Left lung (tissue), 10 donors: ENCODE measurements around the gene ANTXR1. TPM values are rescaled to one million over a fixed set of nuclear protein-coding genes. Genes with fewer than 3 reads are reported as not detected.

Experiments
- ATAC-seq: fragments of 200-7000 bp; cut with Tn5 transposase; one replicate; pipeline ENCODE4 v1.9.1; 2020; ENCODE audit warnings: moderate library complexity
- DNase-seq, 4 donors: peaks; one replicate each; pipeline ENCODE4 v3.0.0-alpha.2; 2013 to 2020
- H3K27ac ChIP-seq, 2 donors: fragments of 200-600 bp; sonication (generic) in 1 of 2; one replicate each; pipeline versions ENCODE4 v1.5.0 to v1.8.0; 2020 to 2021
- H3K27me3 ChIP-seq, 2 donors: fragments of 200-600 bp; sonication (generic) in 1 of 2; one replicate each; pipeline versions ENCODE4 v1.5.0 to v1.8.0; 2020 to 2021
- H3K36me3 ChIP-seq, 2 donors: fragments of 200-600 bp; sonication (generic) in 1 of 2; one replicate each; pipeline versions ENCODE4 v1.5.0 to v1.8.0; 2020 to 2021
- H3K4me1 ChIP-seq, 2 donors: fragments of 200-600 bp; one replicate each; pipeline ENCODE4 v1.8.0; 2021
- H3K4me3 ChIP-seq, 2 donors: fragments of 200-600 bp; sonication (generic) in 1 of 2; one replicate each; pipeline versions ENCODE4 v1.5.0 to v1.8.0; 2020 to 2021; ENCODE audit warnings: mild to moderate bottlenecking in 1 of 2
- H3K9me3 ChIP-seq, 2 donors: fragments of 200-600 bp; sonication (generic) in 1 of 2; one replicate each; pipeline versions ENCODE4 v1.5.0 to v1.8.0; 2020 to 2021
- intact Hi-C, 2 donors: fragments of 100-400 bp; cut with DNase I; formaldehyde crosslinking; loops; one replicate each; pipeline versions ENCODE4 v1.11.2 to v1.14.2; 2022
- polyA plus RNA-seq, 6 donors: library from polyadenylated mRNA; unstranded; fragments of 120-200 nt; gene quantifications; one replicate each; pipeline ENCODE4 v1.2.1, GENCODE V29; 2013; ENCODE audit not compliant: insufficient read length in 6 of 6
- total RNA-seq, 2 donors: library from RNA; stranded (reverse); fragmentation: NEBNext Ultra II Directional; extraction: Animal tissue kit (Norgen Biotek cat#: 25700); gene quantifications; one replicate each; pipeline ENCODE4 v1.2.1, GENCODE V29; 2021
- TF ChIP-seq, protein P1 (sequence below), 2 donors: fragments of 200-600 bp; sonication (generic) in 1 of 2; IDR thresholded peaks; one replicate each; pipeline versions ENCODE4 v1.5.0 to v1.8.0; 2021; ENCODE audit warnings: antibody characterized with exemption in 2 of 2
- donor health status: DM: no; HTN: yes; CAD: no.
- donor health status: DM: no; HTN: no; CAD: no.

ANTXR1 gene
- total and polyA plus RNA-seq, 8 donors: 70.2 to 115 (median 87.3) TPM

DNA sequence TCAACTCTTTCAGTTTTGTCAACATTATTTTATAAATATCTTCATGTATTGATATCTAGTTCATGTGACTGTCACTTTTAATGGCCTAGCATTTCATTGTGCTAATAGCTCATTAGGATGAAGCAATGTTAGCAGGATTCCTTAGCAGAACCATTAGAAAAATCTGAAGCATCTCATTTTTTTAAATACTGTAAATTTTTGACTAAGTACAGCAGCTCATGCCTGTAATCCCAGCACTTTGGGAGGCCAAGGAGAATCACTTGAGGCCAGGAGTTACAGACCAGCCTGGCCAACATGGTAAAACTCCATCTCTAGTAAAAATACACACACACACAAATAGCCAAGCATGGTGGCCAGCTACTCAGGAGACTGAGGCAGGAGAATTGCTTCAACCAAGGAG, 15.6 kb upstream of the ANTXR1 start:
- Histone ChIP-seq H3K9me3 (peaks cover 0 to 14% of the 10 kb centered on the region in 2 donors), H3K36me3 (no peaks in the 10 kb centered on the region), H3K27ac (no peak overlapping the region), H3K4me3 (no peak overlapping the region), H3K4me1 (no peaks in the 10 kb centered on the region), H3K27me3 (no peaks in the 10 kb centered on the region)
- ATAC-seq (no peak), DNase-seq (no peak)
- intact Hi-C loops: no loop called here
- TF ChIP-seq, protein P1, sequence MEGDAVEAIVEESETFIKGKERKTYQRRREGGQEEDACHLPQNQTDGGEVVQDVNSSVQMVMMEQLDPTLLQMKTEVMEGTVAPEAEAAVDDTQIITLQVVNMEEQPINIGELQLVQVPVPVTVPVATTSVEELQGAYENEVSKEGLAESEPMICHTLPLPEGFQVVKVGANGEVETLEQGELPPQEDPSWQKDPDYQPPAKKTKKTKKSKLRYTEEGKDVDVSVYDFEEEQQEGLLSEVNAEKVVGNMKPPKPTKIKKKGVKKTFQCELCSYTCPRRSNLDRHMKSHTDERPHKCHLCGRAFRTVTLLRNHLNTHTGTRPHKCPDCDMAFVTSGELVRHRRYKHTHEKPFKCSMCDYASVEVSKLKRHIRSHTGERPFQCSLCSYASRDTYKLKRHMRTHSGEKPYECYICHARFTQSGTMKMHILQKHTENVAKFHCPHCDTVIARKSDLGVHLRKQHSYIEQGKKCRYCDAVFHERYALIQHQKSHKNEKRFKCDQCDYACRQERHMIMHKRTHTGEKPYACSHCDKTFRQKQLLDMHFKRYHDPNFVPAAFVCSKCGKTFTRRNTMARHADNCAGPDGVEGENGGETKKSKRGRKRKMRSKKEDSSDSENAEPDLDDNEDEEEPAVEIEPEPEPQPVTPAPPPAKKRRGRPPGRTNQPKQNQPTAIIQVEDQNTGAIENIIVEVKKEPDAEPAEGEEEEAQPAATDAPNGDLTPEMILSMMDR (IDR thresholded peaks at IDR 0.05): no peak

DNA sequence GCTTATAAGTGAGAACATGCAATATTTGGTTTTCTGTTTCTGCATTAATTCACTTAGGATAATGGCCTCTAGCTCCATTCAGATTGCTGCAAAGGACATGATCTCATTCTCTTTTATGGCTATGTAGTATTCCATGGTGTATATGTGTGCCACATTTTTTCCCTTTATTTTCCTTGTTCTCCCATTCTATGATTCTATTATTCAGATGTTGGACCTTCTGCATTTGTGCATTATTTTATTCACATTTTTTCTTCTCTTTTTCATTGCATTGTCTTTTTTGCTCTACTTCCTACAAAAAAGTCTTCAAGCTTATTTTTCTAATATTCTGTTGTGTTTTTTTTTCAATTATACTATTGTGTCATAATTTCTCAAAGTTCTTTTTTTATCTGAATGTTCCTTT, 11.1 kb upstream of the ANTXR1 start:
- intact Hi-C loops: no loop called here

DNA sequence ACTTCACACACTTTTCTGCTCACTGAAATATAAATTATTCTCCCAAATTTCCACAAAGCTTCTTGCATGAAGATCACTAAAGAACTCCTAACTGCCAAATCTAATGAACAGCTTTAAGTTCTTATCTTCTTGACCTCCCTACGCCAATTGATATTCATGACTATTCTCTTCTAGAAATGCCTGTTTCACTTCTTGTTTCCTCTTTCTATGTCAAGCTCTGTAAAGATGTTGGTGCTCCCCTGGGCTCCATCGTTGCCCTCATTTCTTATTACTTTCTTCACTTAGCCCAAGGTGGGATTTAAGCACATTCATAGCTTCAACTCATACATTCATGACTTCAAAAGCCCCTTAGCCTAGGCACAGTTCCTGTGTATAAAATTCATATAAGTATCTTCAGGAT, 9.2 kb upstream of the ANTXR1 start:
- intact Hi-C loops: no loop called here
- no peak for DNase-seq
- Histone ChIP-seq H3K27ac (no peak overlapping the region), H3K36me3 (no peaks in the 10 kb centered on the region), H3K27me3 (no peaks in the 10 kb centered on the region), H3K4me3 (no peak overlapping the region), H3K4me1 (no peaks in the 10 kb centered on the region), H3K9me3 (peaks cover 0 to 14% of the 10 kb centered on the region in 2 donors)
- TF ChIP-seq, protein P1 (IDR thresholded peaks at IDR 0.05): no peak
- no peak for ATAC-seq

More for the DNA sequence above, 11.1 kb upstream of the ANTXR1 start:
- Histone ChIP-seq H3K4me3 (no peak overlapping the region), H3K36me3 (no peaks in the 10 kb centered on the region), H3K27ac (no peak overlapping the region), H3K4me1 (no peaks in the 10 kb centered on the region), H3K9me3 (peaks cover 0 to 14% of the 10 kb centered on the region in 2 donors), H3K27me3 (no peaks in the 10 kb centered on the region)
- no peak for ATAC-seq
- no peak for DNase-seq
- TF ChIP-seq, protein P1 (IDR thresholded peaks at IDR 0.05): no peak

DNA sequence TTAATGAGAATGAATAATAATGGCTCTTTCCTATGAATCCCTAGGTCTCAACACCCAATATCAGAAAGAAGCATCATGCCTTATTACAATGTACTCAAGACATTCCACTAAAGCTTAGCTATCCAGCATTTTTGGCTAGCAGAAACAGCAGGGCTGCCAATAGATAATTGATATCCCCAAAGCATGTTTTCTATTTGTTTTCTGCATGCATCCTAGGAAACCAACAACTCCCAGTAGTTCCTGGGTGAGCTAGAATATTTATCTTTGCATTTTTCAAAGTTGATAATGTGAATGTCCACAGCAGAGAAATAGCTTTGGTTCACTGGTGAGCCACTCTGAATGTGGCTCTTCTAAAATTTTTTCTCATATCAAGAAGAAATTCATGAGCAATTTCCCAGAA, 5.8 kb upstream of the ANTXR1 start:
- ATAC-seq: no peak

DNA sequence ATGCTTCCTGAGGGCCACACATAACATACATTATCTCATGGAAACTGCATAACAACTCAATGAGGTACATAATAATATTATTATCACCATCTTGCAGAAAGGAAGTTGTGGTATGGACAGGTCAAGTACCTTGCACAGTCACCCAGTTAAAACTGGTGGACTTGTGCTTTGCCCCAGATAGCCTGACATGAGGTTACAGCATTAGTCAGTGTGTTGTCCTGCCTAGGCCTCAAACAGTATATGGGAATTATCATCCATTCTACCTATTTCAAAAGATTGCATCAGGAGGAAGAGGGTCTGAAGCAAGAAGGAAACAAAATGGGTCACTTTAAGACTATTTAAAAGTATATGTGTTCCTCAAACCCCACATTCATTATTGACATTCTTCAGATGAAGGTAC, 5.4 kb upstream of the ANTXR1 start:
- DNase-seq: no peak
- no peak overlapping the region for H3K4me3 ChIP-seq
- TF ChIP-seq, protein P1 (IDR thresholded peaks at IDR 0.05): no peak
- no peaks in the 10 kb centered on the region for H3K36me3 ChIP-seq
- H3K27ac ChIP-seq: no peak overlapping the region
- H3K27me3 ChIP-seq: peaks cover 0 to 12% of the 10 kb centered on the region in 2 donors
- H3K9me3 ChIP-seq: no peaks in the 10 kb centered on the region
- no peak for ATAC-seq
- H3K4me1 ChIP-seq: peaks cover 0 to 6% of the 10 kb centered on the region in 2 donors
- intact Hi-C loops: no loop called here

More for the DNA sequence above, 5.8 kb upstream of the ANTXR1 start:
- TF ChIP-seq, protein P1 (IDR thresholded peaks at IDR 0.05): no peak
- H3K4me3 ChIP-seq: no peak overlapping the region
- peaks cover 0 to 8% of the 10 kb centered on the region in 2 donors for H3K27me3 ChIP-seq
- H3K27ac ChIP-seq: no peak overlapping the region
- peaks cover 0 to 2% of the 10 kb centered on the region in 2 donors for H3K4me1 ChIP-seq
- H3K9me3 ChIP-seq: peaks cover 0 to under 1% of the 10 kb centered on the region in 2 donors
- H3K36me3 ChIP-seq: no peaks in the 10 kb centered on the region
- intact Hi-C loops: no loop called here
- DNase-seq: no peak
